Left renal pelvis (tissue), 4 donors: ENCODE measurements around the gene ADAM8. TPM values are rescaled to one million over a fixed set of nuclear protein-coding genes. Genes with fewer than 3 reads are reported as not detected.
A peak's percentile ranks its signal among the peaks of the same experiment; 100 is the strongest.

ENCODE experiments used
- DNase-seq, 4 donors: peaks; one replicate each; pipeline ENCODE4 v3.0.0-alpha.2; 2013; ENCODE audit warnings: low read depth in 4 of 4, low spot score in 3 of 4
- polyA plus RNA-seq, 4 donors: library from polyadenylated mRNA; unstranded; fragments of 120-200 nt; gene quantifications; one replicate each; pipeline ENCODE4 v1.2.1, GENCODE V29; 2013; ENCODE audit not compliant: insufficient read length in 4 of 4

Gene ADAM8
- polyA plus RNA-seq, 4 donors, result 0.99 to 5.0 (median 2.1) TPM

GRCh38 chr10:133309100-133309719 lies 32.5 kb upstream of the ADAM8 start:
- peak; percentile 65 to 78 (median 72) for DNase-seq

GRCh38 chr10:133308421-133309099 lies 31.9 kb upstream of the ADAM8 start, which contains the start of the genes TUBGCP2 and ZNF511:
Gene TUBGCP2 (minus strand): TSS chr10:133308872. CDS start chr10:133302941, 5,931 bp downstream.
Gene ZNF511 (plus strand): TSS chr10:133308914. CDS start chr10:133308944, 30 bp downstream.
- DNase-seq, result peak in 3 of 4 donors; percentile 67 to 76 (median 71)

- peak in 1 of 4 donors; percentile 65 for DNase-seq
Measured at GRCh38 chr10:133307776-133308420, 31.2 kb upstream of the ADAM8 start.

GRCh38 chr10:133306941-133307379 lies 30.3 kb upstream of the ADAM8 start:
- DNase-seq, result no peak

- DNase-seq, result no peak
Measured at GRCh38 chr10:133306097-133306476, 29.4 kb upstream of the ADAM8 start.

- no peak for DNase-seq
Measured at GRCh38 chr10:133303206-133303605, 26.5 kb upstream of the ADAM8 start.

GRCh38 chr10:133302230-133302629 lies 25.6 kb upstream of the ADAM8 start:
- no peak for DNase-seq

- DNase-seq, result no peak
Measured at GRCh38 chr10:133299738-133300137, 23.1 kb upstream of the ADAM8 start.

- DNase-seq, result no peak
Measured at GRCh38 chr10:133299224-133299623, 22.6 kb upstream of the ADAM8 start.

GRCh38 chr10:133298466-133298865 lies 21.8 kb upstream of the ADAM8 start:
- DNase-seq, result no peak

GRCh38 chr10:133297504-133297903 lies 20.8 kb upstream of the ADAM8 start:
- DNase-seq, result no peak

- DNase-seq, result no peak
Measured at GRCh38 chr10:133295426-133296320, 19.0 kb upstream of the ADAM8 start.

GRCh38 chr10:133294189-133294588 lies 17.5 kb upstream of the ADAM8 start:
- DNase-seq, result no peak

GRCh38 chr10:133293810-133294119 lies 17.1 kb upstream of the ADAM8 start:
- DNase-seq, result no peak

- no peak for DNase-seq
Measured at GRCh38 chr10:133292919-133293809, 16.5 kb upstream of the ADAM8 start.

GRCh38 chr10:133289761-133290160 lies 13.1 kb upstream of the ADAM8 start:
- no peak for DNase-seq

- no peak for DNase-seq
Measured at GRCh38 chr10:133287832-133288500, 11.3 kb upstream of the ADAM8 start.

GRCh38 chr10:133286366-133286765 lies 9.7 kb upstream of the ADAM8 start:
- DNase-seq, result no peak

- no peak for DNase-seq
Measured at GRCh38 chr10:133285217-133285616, 8.5 kb upstream of the ADAM8 start.
